DMS79 (cell line): ENCODE measurements around the gene SOX6.

Experiments used
- DNase-seq: peaks from one replicate; lab custom pipeline; 2025; lab: John Stamatoyannopoulos, UW

Gene SOX6

DNA sequence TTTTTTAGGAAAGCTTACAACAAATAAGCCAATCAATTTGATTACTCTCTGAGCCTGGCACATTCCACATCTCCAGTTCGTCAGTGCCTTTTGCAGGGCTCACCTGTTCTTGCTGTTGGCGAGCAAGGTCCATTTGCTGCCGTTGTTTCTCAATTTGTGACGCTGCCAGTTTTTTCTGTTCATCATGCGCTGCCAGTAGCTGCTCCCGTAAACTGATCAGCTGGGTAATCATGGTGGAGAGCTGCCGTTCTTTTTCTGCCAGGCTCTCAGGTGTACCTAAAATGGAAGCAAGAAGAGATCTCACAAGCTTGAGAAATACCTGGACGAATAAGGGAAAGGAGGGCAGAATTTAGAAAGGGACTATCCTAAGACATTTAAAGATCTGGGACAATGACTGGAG is 169.7 kb downstream of the SOX6 start:
- DNase-seq = no peak

- no peak for DNase-seq
These were observed 171.3 kb downstream of the SOX6 start for GRCh38 chr11:16185042-16185441.

DNA sequence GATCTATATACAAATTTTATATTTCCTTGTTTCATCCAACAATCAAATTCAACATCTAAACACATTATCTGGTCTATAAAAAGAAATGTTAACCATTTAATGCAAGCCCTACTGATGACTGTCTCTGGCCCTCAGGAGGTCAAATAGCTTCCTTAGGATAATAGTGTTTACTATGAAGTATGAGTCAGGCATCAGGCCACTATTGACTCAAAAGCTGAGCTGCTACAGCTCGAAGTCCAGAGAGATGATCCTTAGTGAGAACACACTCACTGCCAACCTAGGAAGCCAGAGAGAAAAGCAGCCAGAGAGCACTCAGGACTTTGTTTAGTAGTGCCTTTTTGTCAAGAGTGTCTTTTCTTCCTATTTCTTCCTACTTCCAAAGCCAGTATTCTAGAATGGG is 171.8 kb downstream of the SOX6 start:
- no peak for DNase-seq

- DNase-seq = no peak
These were observed 173.8 kb downstream of the SOX6 start for GRCh38 chr11:16182553-16182952.

GRCh38 chr11:16180868-16181267 is 175.5 kb downstream of the SOX6 start:
- no peak for DNase-seq

DNA sequence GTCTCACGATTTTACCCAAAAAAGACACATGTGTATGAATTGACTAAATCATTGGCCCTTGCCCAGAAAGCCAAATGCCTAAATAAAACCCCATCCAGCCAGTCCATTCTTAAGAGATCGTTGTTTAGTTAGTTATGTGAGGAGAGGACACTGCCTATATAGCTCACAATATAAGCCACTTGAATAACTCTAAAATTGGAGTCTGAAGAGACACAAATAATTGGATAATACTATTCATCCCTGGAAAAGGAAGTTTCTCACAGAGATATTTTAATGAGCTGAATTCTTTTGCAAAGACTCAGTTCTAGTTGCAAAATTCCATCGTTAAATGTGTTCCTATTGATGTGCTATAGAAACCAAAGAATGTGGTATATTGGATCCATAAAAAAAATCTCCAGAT is 176.7 kb downstream of the SOX6 start:
- no peak for DNase-seq

DNA sequence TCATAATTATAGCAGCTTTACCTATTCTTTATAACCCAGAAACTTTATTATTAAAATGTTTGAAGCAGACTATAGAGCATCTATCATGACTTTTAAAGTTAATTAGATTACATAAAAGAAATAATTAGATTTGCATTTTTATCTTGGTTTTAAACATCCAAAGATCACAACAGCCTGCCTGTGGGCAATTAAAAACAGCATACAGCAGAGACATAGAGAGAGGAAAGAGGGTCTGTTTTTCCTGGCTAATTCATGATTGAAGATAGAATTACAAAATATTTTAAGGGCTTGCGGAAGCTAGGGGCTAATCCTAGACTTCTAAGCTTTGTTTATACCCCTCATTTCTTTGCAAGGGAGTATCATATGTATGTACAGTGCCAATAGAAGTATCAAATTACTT is 178.1 kb downstream of the SOX6 start:
- DNase-seq = no peak

- no peak for DNase-seq
These were observed 178.7 kb downstream of the SOX6 start for GRCh38 chr11:16177688-16178087.

GRCh38 chr11:16173798-16174197 is 182.5 kb downstream of the SOX6 start:
- no peak for DNase-seq

GRCh38 chr11:16171882-16172281 is 184.5 kb downstream of the SOX6 start:
- DNase-seq = no peak

DNA sequence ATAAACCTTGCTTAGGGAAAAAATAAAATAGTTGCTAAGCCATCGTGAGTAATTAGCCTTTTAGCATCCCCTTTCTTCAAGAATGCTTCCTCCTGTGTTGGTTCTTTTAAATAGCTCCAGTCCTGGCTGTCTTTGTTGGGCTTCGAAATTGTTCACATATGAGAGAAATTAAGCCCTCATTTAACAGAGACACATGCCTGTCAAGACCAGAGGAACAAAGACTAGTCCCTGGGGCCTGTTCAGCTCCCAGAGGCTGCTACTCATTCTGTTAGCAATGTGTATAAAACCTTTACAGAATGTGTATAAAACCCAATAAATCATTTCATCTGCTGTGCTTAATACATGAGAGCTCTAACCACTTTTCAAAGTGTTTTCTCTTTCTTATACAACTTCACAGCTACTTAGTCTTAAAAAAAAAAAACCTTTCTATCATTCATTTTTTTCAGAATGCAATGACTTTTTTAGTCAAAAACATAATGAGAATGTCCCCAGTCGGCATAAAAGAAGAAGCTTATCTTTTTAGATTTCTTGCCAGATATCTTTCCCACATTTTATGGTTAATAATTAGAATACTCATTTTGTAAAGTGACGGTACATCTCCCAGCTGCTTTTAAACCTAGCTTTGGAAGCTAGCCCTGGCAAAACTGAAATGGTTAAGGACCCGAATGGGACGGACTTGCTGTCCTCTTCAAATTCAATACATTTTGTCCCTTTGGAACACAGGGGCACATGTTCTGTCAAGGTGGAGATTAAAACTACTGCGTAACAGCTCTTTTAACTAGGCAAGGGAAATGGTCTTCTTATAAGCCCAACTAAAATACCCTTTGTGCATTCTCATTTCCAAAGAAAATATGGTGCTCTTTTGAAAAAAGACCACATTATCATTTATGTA is 186.1 kb downstream of the SOX6 start:
- DNase-seq = no peak

- no peak for DNase-seq
These were observed 186.8 kb downstream of the SOX6 start for GRCh38 chr11:16169541-16169940.

DNA sequence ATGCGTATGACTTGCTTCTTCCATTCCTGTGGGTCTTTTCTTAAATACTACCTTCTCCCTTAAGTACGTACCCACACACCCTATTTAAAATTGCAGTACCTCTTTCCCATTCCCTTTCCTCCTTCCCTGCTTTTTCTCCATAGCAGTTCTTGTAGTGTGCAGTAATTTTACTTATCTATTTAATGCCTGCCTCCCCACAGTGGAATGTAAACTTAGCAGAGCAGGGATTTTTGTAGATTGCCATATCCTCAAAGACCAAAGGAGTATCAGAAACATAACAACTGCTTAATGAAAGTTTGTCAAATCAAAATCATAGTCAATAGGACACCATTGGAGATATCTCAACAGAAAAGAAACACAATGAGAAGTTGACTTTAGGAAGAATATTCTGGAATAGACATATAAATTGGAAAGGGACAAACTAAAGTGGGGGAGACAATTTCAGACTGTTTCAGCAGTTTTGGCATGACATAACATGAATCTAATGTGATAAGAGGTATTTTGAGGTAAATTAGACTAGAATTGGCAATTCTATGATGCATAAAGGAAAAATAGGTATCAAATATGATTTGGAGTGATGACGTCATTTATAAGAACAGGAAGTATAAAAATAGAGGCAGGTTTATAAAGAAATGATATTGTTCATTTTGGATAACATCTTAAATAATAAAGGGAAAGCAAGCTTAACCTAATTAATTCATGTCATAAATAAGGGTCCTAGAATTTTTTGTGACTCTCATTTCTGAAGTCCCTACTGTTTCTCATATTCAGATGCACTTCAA is 188.4 kb downstream of the SOX6 start:
- DNase-seq = no peak

DNA sequence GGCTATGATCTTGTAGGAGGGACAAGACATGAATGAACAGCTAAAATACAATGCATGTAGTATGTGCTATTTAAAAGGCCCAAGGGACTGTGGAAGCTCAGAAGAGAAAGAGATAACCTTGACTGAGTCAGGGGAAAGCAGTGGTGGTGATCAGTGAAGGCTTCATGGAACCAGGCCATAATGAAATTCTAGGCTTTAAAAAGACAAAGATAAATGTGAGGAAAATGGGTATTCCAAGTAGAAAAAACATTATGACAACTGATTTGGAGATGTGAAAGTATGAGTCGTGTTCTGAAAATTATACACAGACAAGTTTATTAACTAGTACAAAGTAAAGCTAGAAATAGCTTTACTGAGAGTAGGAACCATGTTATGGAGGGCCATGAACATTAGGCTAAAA is 189.8 kb downstream of the SOX6 start:
- no peak for DNase-seq

GRCh38 chr11:16160146-16160545 is 196.2 kb downstream of the SOX6 start:
- DNase-seq = no peak

DNA sequence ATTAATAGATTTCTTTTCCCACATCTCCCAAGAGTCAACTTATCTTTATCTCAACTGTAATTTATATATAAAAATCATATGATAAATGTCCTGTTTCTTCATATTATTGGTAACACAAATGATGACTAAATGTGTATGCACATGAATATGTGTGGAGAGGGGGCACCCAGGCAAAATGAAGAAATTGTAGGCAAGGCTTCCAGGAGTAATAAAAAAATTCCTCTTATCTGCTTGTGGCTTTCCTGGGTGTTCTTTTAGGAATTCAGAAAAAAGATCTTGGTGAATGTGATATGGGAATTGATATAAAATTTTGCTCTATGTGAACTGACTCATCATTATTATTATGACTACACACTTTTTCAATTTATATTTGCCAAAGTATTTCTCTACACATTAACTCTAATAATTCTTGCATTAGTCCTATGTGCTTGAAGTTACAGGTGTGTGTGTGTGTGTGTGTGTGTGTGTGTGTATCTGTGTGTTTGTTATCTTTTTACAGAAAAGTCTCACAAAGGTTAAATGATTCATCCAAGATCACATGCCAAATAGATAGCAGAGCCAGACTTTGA is 197.8 kb downstream of the SOX6 start:
- no peak for DNase-seq

DNA sequence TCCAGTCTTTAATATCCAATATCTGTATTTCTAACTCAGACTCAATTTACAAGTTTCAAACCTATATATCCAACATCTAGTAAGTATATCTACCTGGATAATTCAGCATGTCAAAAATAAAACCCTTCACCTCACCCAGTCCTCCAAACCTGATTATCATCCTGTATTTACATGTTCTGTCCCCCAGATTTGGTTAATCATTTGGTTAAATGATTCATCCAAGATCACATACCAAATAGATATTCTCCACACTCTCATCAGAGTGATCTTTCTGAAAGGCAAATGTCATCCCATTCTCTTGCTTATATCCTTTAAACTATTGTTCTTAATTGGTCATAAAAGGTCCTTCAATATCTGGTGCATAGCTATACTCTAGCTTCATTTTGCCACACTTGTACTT is 199.0 kb downstream of the SOX6 start:
- DNase-seq = no peak

DNA sequence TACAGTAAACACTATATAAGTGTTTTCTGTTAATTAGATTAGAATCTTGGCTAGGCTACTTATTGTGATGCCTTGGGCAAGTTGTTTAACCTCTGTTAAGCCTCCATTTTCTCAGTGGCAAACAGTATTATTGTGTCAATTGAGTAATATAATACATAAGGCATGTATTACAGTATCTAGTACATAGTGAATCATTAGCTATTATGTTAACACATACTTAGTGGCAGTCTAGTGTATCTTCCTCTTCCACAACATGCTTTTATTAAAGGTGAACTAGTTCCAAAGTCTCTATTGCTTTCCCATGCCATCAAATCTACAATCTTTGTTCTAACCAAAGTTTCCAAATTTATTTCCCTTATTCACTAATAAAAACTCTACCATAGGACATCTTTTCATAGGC is 200.9 kb downstream of the SOX6 start:
- DNase-seq = no peak

DNA sequence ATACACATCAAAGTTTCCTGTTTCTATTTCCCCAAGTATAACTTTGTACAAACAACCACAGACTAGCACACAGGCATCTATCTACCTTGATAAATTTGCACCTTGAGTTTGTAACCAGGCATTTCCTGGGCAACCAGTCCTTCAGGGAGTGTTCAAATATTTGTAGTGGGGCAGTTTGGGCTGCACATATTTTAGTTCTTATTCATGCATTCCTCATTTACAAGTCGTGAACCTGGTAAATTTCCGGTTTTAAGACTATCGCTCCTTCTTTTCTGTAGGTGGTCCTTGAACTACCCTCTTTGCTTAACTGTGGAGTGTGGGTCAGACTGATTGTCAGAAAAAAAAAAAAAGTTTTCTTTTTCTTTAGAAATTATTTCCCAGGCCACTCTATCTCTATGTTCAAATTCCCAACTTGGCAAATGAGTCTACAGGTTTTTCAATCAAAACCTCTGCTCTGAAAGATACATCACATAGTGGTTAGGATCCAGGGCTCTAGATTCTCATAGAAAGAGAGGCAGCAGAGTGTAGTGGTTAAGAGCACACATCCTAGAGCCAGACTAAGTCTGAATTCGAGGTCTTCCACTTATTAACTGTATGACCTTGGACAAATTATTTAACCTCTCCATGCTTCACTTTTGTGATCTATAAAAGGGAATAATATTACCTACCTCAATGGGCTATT is 201.5 kb downstream of the SOX6 start:
- DNase-seq = no peak

GRCh38 chr11:16153951-16154350 is 202.4 kb downstream of the SOX6 start:
- DNase-seq = no peak

DNA sequence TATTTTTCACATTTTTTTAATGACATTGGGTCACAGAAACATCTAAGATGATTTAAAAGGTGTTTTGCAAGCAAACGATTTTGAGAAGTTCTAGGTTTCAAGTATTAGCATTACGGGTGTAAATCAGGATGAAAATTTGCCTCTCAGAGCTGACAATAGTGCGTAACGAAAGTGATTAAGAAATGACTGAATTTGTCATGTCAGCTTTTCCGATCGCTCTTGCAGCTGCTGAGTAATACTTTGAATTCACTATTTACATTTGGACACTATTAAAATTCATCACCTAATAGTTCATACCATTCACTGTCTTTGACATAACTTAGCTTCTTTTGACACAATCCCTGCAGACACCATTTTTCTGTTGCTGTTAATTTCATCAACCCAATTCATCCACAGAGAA is 205.2 kb downstream of the SOX6 start:
- DNase-seq = no peak

DNA sequence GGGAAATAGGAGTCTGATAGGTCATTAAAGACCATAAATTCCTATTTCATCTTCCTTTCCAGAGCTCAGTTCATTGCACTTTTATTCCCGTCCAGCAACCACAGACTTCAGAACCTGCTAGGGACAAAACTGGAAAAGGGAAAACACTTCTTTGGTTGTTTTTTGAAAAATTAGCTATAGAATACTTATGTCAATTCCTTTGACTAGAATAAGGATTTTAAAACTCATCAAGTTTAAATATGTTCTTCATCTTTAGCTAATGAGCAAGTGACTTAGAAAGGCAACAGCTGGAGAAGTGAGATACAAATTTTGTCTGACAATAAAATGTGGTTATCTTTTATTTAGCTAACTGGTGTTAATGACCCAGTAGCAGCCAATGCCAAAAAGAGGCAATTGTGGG is 206.9 kb downstream of the SOX6 start:
- DNase-seq = no peak
